Psoas muscle (tissue), 8 donors: ENCODE measurements around the gene CCNO. TPM values are rescaled to one million over a fixed set of nuclear protein-coding genes. Genes with fewer than 3 reads are reported as not detected.

Experiments
- ATAC-seq, 4 donors: fragments of 200-7000 bp; cut with Tn5 transposase; one replicate each; pipeline ENCODE4 v1.9.1; 2020; ENCODE audit warnings: moderate library complexity in 3 of 4, mild to moderate bottlenecking in 2 of 4
- DNase-seq, 2 donors: peaks; one replicate each; pipeline ENCODE4 v3.0.0-alpha.2; 2020
- H3K27ac ChIP-seq: fragments of 200-600 bp; one replicate; pipeline ENCODE4 v1.8.0; 2022
- H3K27me3 ChIP-seq, 3 donors: fragments of 200-600 bp in 1 of 3; one replicate each; pipeline versions ENCODE4 v1.6.1 to v1.8.0; 2013 to 2022; ENCODE audit warnings: low read length in 2 of 3, mild to moderate bottlenecking in 2 of 3, moderate library complexity in 1 of 3; ENCODE audit not compliant: insufficient read depth in 3 of 3
- H3K36me3 ChIP-seq, 2 donors: fragments of 200-600 bp in 1 of 2; one replicate each; pipeline versions ENCODE4 v1.6.1 to v1.8.0; 2013 to 2022; ENCODE audit warnings: low read depth in 1 of 2, mild to moderate bottlenecking in 1 of 2, moderate library complexity in 1 of 2; ENCODE audit not compliant: insufficient read depth in 1 of 2
- H3K4me1 ChIP-seq: fragments of 200-600 bp; one replicate; pipeline ENCODE4 v1.8.0; 2022
- H3K4me3 ChIP-seq: fragments of 200-600 bp; one replicate; pipeline ENCODE4 v1.8.0; 2022; ENCODE audit warnings: mild to moderate bottlenecking
- H3K9me3 ChIP-seq: fragments of 200-600 bp; one replicate; pipeline ENCODE4 v1.8.0; 2022
- WGBS, 3 donors: extraction: QIAGEN DNeasy Blood & Tissue Kit; methylation state at CpG; one replicate each; pipeline versions ENCODE4 v1.1.6 to v1.1.7; 2013; 5-methylcytosine and 5-hydroxymethylcytosine counted together
- intact Hi-C, 2 donors: fragments of 100-400 bp; cut with DNase I; formaldehyde crosslinking; loops; one replicate each; pipeline versions ENCODE4 v1.11.0 to v1.14.2; 2022
- polyA plus RNA-seq, 3 donors: library from polyadenylated mRNA; stranded (reverse); fragments of 200-250 nt; gene quantifications; one replicate each; pipeline ENCODE4 v1.2.3, GENCODE V29; 2013
- total RNA-seq, 4 donors: library from RNA; stranded (reverse); fragmentation: NEBNext Ultra II Directional in 2 of 4; extraction: Animal tissue kit (Norgen Biotek cat#: 25700) in 2 of 4; gene quantifications; one replicate each; pipeline versions ENCODE4 v1.2.1 to v1.2.4, GENCODE V29; 2021 to 2023
- TF ChIP-seq, protein P1 (sequence below): fragments of 200-600 bp; IDR thresholded peaks from one replicate; pipeline ENCODE4 v1.8.0; 2022; ENCODE audit warnings: antibody characterized with exemption
- donor health status: healthy with polysubstance abuse.
- donor health status: DM: no; HTN: no; CAD: no; lungs with moderate emphysema.
- donor health status: Bipolar disorder and iron deficiency.
- donor health status: healthy.
- donor health status: DM: yes; HTN: yes; CAD: no.
- donor health status: DM: no; HTN: no; CAD: no.
- donor health status: DM: no; HTN: no; CAD: no.
- donor health status: DM: yes; HTN: yes; CAD: no.

Gene CCNO
- total and polyA plus RNA-seq, 7 donors = not detected

DNA sequence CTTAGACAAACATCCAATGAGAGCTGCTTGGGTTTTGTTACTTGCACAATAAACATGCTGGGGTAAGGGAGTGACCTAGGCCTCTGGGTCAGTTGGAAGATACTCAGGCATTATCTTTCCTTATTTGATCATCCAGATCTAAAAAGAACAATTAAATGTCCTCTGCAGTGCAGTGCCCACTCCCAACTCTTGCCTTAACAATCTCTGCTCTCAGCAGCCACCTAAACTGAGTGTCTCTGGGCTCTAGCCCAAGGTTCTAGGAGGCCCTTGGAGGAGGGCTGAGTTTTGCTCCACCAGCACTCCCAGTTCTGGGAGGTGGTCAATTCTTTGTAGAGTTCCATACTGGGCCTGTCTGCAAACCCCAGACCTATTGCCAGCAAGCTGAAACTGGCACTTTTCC is 8.1 kb downstream of the CCNO start:
- no peak for DNase-seq
- TF ChIP-seq, protein P1, sequence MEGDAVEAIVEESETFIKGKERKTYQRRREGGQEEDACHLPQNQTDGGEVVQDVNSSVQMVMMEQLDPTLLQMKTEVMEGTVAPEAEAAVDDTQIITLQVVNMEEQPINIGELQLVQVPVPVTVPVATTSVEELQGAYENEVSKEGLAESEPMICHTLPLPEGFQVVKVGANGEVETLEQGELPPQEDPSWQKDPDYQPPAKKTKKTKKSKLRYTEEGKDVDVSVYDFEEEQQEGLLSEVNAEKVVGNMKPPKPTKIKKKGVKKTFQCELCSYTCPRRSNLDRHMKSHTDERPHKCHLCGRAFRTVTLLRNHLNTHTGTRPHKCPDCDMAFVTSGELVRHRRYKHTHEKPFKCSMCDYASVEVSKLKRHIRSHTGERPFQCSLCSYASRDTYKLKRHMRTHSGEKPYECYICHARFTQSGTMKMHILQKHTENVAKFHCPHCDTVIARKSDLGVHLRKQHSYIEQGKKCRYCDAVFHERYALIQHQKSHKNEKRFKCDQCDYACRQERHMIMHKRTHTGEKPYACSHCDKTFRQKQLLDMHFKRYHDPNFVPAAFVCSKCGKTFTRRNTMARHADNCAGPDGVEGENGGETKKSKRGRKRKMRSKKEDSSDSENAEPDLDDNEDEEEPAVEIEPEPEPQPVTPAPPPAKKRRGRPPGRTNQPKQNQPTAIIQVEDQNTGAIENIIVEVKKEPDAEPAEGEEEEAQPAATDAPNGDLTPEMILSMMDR = no peak
- intact Hi-C loops = no loop called here
- Histone ChIP-seq H3K36me3 (no peaks in the 10 kb centered on the region), H3K9me3 (no peaks in the 10 kb centered on the region), H3K4me1 (peaks cover 22% of the 10 kb centered on the region), H3K27ac (no peak overlapping the region), H3K4me3 (no peak overlapping the region), H3K27me3 (peaks cover 7 to 100% (median 72%) of the 10 kb centered on the region in 3 donors)
- ATAC-seq = no peak

DNA sequence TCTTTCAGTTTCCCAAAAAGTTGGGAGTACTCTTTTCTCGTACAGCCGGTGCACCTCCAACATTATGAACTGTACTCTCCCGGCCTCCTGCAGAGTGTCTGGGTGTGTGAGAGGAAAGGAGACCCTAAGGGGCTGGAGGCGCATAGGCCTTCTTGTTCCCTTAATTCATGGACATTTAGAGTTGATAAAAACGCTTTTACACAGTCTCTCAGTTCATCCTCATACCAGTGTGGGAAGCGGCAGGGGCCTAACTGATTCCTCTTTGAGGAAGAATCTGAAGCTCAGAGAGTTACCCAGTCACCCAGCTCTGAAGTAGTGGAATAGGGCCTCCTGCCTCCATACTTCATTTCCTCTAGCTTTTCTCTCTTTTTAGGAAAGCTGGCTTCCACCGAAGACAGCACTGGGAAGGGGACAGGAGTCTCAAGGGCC is 9.6 kb downstream of the CCNO start:
- intact Hi-C loops = no loop called here
- Histone ChIP-seq H3K36me3 (no peaks in the 10 kb centered on the region), H3K27ac (no peak overlapping the region), H3K9me3 (no peaks in the 10 kb centered on the region), H3K4me1 (peaks cover 22% of the 10 kb centered on the region), H3K4me3 (no peak overlapping the region), H3K27me3 (peaks cover 11 to 100% (median 68%) of the 10 kb centered on the region in 3 donors)
- ATAC-seq = no peak
- 63 to 77% (median 73%) methylated on average over 7 of the region's 7 CpGs for WGBS, 3 donors
- DNase-seq = no peak
- TF ChIP-seq, protein P1 = no peak

DNA sequence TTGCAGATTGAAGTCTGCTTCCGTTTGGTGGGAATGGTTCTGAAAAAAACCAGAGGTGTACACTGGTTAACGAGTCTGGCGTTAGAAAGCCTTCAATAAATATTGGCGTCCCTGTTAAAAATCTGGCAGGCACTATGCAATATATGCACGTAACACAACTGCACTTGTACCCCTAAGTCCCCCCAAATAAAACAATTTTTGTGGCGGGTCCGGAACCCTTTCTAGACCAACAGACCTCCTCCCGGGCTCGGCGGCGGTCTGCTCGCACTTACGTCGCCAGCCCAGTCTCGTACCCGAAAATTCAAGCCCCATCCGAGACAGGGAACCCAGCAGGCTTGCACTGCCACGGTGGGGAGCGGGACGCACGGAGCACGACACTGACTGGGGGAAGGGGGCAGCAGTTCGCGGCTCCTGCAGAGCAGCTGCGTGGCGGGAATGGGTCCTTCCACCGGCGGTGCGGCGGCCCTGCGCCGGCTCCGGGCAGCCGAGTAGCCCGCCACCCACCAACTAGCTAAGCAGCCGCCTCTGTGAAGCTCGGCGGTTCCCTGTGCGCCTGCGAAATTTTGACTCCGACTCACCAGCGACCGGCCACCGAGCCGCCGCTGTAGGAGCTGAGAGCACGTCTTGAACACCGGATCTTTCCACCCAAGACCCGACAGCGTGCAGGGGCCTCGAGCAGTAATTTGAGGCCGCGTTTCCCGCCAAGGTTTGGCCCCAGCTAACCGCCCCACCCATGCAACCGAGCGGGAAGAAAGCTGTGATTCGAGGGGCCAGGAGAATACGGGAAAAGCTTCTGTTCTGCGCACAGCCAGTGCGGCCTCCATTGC is 10.2 kb downstream of the CCNO start:
- Histone ChIP-seq H3K4me3 (no peak overlapping the region), H3K27me3 (peaks cover 11 to 100% (median 63%) of the 10 kb centered on the region in 3 donors)
- intact Hi-C loops = no loop called here

DNA sequence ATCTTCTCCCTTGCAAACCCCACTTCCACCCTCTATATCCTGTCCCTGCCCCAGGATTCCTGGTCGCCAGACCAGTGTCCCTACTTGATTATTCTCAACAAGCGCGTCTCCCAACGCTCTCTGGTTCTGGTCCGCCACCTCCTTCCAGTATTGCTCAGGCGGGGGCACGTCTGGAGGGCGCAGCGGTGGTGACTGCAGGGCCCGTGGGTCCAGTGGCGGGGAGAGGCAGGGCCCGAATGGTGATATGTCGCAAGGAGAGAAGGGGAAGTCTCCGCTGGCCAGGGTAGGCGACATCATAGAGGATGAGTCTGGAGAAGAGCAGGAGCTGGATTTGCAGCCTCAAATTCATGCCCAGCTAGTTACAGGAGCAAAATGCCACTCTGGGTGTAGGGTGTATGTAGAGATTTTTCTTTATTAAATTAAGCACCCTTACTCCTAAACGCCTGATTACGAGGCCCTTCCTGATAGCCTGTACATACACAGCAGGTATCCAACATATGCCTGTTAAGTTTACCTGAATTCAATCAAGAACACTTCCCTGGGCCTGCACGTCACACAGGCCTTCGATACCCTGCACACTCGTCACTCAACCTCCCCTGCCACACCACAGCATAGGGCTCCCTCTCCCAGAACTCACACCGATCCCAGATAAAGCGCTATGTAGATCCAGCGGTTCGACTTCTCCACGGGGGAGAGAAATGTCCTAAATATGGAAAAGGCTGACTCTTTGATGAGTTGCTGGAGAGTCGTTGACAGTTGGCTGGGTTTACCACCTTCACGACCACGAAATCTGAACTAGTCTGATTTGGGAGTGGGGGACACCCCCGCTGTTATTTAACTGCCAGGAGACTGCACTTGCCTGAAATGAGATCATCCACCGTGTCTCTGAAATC is 11.1 kb downstream of the CCNO start:
- ATAC-seq (no peak), DNase-seq (no peak)
- Histone ChIP-seq H3K36me3 (no peaks in the 10 kb centered on the region), H3K9me3 (no peaks in the 10 kb centered on the region), H3K4me3 (no peak overlapping the region), H3K4me1 (peaks cover 17% of the 10 kb centered on the region), H3K27ac (no peak overlapping the region), H3K27me3 (peaks cover 11 to 95% (median 55%) of the 10 kb centered on the region in 3 donors)
- TF ChIP-seq, protein P1 = no peak
- intact Hi-C loops = no loop called here
- 28 to 33% (median 31%) methylated on average over 30 of the region's 30 CpGs for WGBS, 3 donors

More for the DNA sequence above, 10.2 kb downstream of the CCNO start:
- Histone ChIP-seq H3K27ac (no peak overlapping the region), H3K4me1 (peaks cover 22% of the 10 kb centered on the region), H3K36me3 (no peaks in the 10 kb centered on the region), H3K9me3 (no peaks in the 10 kb centered on the region)
- no peak for ATAC-seq
- WGBS, 3 donors = 23 to 28% (median 27%) methylated on average over 57 to 61 of the region's 61 CpGs
- DNase-seq = no peak
- TF ChIP-seq, protein P1 = no peak
